ENCODE measurements around the gene ENPP6.

The ENPP6 gene

GRCh38 chr4:184199780-184200179 is 17.9 kb downstream of the ENPP6 start:
- Histone ChIP-seq H3K27me3 (replicated peaks; ENCODE audit: insufficient read depth, low read length) (no peaks in the 10 kb centered on the region), H3K79me2 (ENCODE audit: low read length) (no peaks in the 10 kb centered on the region), H3K9me3 (replicated peaks; ENCODE audit: insufficient read depth, low read length) (no peaks in the 10 kb centered on the region), H3K9me2 (replicated peaks; ENCODE audit: insufficient read depth, low read length) (no peaks in the 10 kb centered on the region), H3K27ac (ENCODE audit: low read length) (no peak overlapping the region), H3K4me2 (ENCODE audit: low read depth, low read length) (no peak overlapping the region), H3F3A (ENCODE audit: insufficient read depth, low read length) (no peaks in the 10 kb centered on the region), H4K20me1 (ENCODE audit: insufficient read depth, low read length) (no peaks in the 10 kb centered on the region), H3K36me3 (replicated peaks; ENCODE audit: insufficient read depth, low read length) (no peaks in the 10 kb centered on the region), H3K9ac (ENCODE audit: low read length) (no peak overlapping the region), H2AFZ (ENCODE audit: low read length) (no peak overlapping the region), H3K4me3 (ENCODE audit: low read length) (no peak overlapping the region), H3K4me1 (ENCODE audit: low read length) (no peaks in the 10 kb centered on the region)
- no peak for TF ChIP-seq EZH2 (optimal IDR thresholded peaks at IDR 0.05; ENCODE audit: low read depth, low read length)
- no peak for TF ChIP-seq CTCF (IDR thresholded peaks at IDR 0.05; ENCODE audit: low read length)
- TF ChIP-seq EZH2phosphoT487 (IDR thresholded peaks at IDR 0.05; ENCODE audit: low read length) = no peak
- DNase-seq = no peak

- H3K9ac ChIP-seq (ENCODE audit: low read length) = no peak overlapping the region
- H3K79me2 ChIP-seq (ENCODE audit: low read length) = no peaks in the 10 kb centered on the region
- H3F3A ChIP-seq (ENCODE audit: insufficient read depth, low read length) = no peaks in the 10 kb centered on the region
- H3K4me1 ChIP-seq (ENCODE audit: low read length) = no peaks in the 10 kb centered on the region
- H3K36me3 ChIP-seq (replicated peaks; ENCODE audit: insufficient read depth, low read length) = no peaks in the 10 kb centered on the region
- H3K27me3 ChIP-seq (replicated peaks; ENCODE audit: insufficient read depth, low read length) = no peaks in the 10 kb centered on the region
- no peaks in the 10 kb centered on the region for H3K9me2 ChIP-seq (replicated peaks; ENCODE audit: insufficient read depth, low read length)
- no peak overlapping the region for H2AFZ ChIP-seq (ENCODE audit: low read length)
- no peak for DNase-seq
- H3K9me3 ChIP-seq (replicated peaks; ENCODE audit: insufficient read depth, low read length) = no peaks in the 10 kb centered on the region
- no peak overlapping the region for H3K4me3 ChIP-seq (ENCODE audit: low read length)
- H4K20me1 ChIP-seq (ENCODE audit: insufficient read depth, low read length) = no peaks in the 10 kb centered on the region
- TF ChIP-seq EZH2 (optimal IDR thresholded peaks at IDR 0.05; ENCODE audit: low read depth, low read length) (no peak), EZH2phosphoT487 (IDR thresholded peaks at IDR 0.05; ENCODE audit: low read length) (no peak), CTCF (IDR thresholded peaks at IDR 0.05; ENCODE audit: low read length) (no peak)
- no peak overlapping the region for H3K4me2 ChIP-seq (ENCODE audit: low read depth, low read length)
- H3K27ac ChIP-seq (ENCODE audit: low read length) = no peak overlapping the region
These were observed 19.5 kb downstream of the ENPP6 start for GRCh38 chr4:184198190-184198589.

DNA sequence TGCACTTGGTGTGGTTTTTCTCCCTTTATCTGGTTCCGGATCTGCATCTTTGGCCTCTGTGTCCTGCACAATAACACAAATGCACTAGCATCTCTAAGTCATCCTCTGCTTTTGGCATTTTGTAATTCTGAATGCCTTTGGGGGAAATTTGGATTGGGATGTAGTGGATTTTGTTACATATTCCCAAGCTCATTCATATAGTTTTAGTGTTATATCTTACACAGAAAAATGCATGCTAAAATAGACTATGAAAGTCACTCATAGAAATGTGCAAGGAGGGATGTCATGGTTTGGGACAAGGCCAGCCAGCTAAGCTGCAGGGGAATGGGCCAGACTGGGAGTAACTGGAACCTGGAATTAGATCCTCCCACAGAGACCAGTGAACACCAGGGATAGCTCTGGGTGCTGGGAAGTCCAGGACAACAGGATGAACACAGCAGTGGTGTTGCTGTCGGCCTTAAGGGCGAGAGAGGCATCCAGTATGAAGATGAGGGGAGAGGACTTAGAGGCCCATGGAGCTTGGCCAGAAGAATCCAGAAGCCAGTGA is 20.1 kb downstream of the ENPP6 start:
- Histone ChIP-seq H3K9me3 (replicated peaks; ENCODE audit: insufficient read depth, low read length) (no peaks in the 10 kb centered on the region), H3K9me2 (replicated peaks; ENCODE audit: insufficient read depth, low read length) (no peaks in the 10 kb centered on the region), H3K27ac (ENCODE audit: low read length) (no peak overlapping the region), H3K9ac (ENCODE audit: low read length) (no peak overlapping the region), H2AFZ (ENCODE audit: low read length) (no peak overlapping the region), H3K4me3 (ENCODE audit: low read length) (no peak overlapping the region), H3K4me1 (ENCODE audit: low read length) (no peaks in the 10 kb centered on the region), H3K4me2 (ENCODE audit: low read depth, low read length) (no peak overlapping the region), H4K20me1 (ENCODE audit: insufficient read depth, low read length) (no peaks in the 10 kb centered on the region), H3K79me2 (ENCODE audit: low read length) (no peaks in the 10 kb centered on the region), H3K27me3 (replicated peaks; ENCODE audit: insufficient read depth, low read length) (no peaks in the 10 kb centered on the region), H3K36me3 (replicated peaks; ENCODE audit: insufficient read depth, low read length) (no peaks in the 10 kb centered on the region), H3F3A (ENCODE audit: insufficient read depth, low read length) (no peaks in the 10 kb centered on the region)
- TF ChIP-seq CTCF (IDR thresholded peaks at IDR 0.05; ENCODE audit: low read length) (no peak), EZH2phosphoT487 (IDR thresholded peaks at IDR 0.05; ENCODE audit: low read length) (no peak), EZH2 (optimal IDR thresholded peaks at IDR 0.05; ENCODE audit: low read depth, low read length) (no peak)
- DNase-seq = no peak
